Neural progenitor cell (in vitro differentiated cells): ENCODE measurements around the gene OR2T8.

Experiments
- CTCF ChIP-seq: fragments of 200-600 bp; sonication (generic); IDR thresholded peaks from 2 replicates; pipeline ENCODE4 v1.5.1; 2017; ENCODE audit warnings: antibody characterized with exemption, mild to moderate bottlenecking
- EZH2 ChIP-seq: fragments of 200-600 bp; sonication (generic); IDR thresholded peaks from 2 replicates; pipeline ENCODE4 v1.6.1; 2017; ENCODE audit warnings: antibody characterized with exemption, mild to moderate bottlenecking, moderate library complexity
- EZH2phosphoT487 ChIP-seq: fragments of 200-600 bp; sonication (generic); IDR thresholded peaks from 2 replicates; pipeline ENCODE4 v1.6.1; 2017; ENCODE audit warnings: antibody characterized with exemption

GRCh38 chr1:247966532-247967204 is 46.6 kb downstream of the OR2T8 start:
- no peak for TF ChIP-seq CTCF
- TF ChIP-seq EZH2phosphoT487, result no peak
- no peak for TF ChIP-seq EZH2
